Gastrocnemius medialis (tissue), 4 donors: ENCODE measurements around the gene LONP2. TPM values are rescaled to one million over a fixed set of nuclear protein-coding genes. Genes with fewer than 3 reads are reported as not detected.

Experiments
- ATAC-seq, 2 donors: fragments of 150-250 bp; one replicate each; pipeline ENCODE4 v1.9.1; 2016
- DNase-seq, 2 donors: peaks; one replicate each; pipeline ENCODE4 v3.0.0-alpha.2; 2019
- H3K27ac ChIP-seq, 4 donors: fragments of 200-600 bp; sonication (generic); 1 replicate in 1 of 4; 2 replicates in 3 of 4; pipeline ENCODE4 v1.5.1; 2016 to 2018; ENCODE audit warnings: mild to moderate bottlenecking in 2 of 4, moderate library complexity in 1 of 4
- H3K27me3 ChIP-seq, 3 donors: fragments of 200-600 bp; sonication (generic) in 2 of 3; 1 replicate in 1 of 3; 2 replicates in 2 of 3; pipeline versions ENCODE4 v1.5.1 to v1.6.0; 2016 to 2019; ENCODE audit warnings: mild to moderate bottlenecking in 1 of 3, moderate library complexity in 1 of 3
- H3K36me3 ChIP-seq, 2 donors: fragments of 200-600 bp; sonication (generic) in 1 of 2; one replicate each; pipeline ENCODE4 v1.5.1; 2017 to 2018
- H3K4me1 ChIP-seq, 2 donors: fragments of 200-600 bp; sonication (generic) in 1 of 2; one replicate each; pipeline ENCODE4 v1.5.1; 2016 to 2017; ENCODE audit warnings: mild to moderate bottlenecking in 2 of 2
- H3K4me3 ChIP-seq, 4 donors: fragments of 200-600 bp; sonication (generic) in 3 of 4; 1 replicate in 1 of 4; 2 replicates in 3 of 4; pipeline ENCODE4 v1.5.1; 2016 to 2019; ENCODE audit warnings: mild to moderate bottlenecking in 2 of 4
- H3K9me3 ChIP-seq, 3 donors: fragments of 200-600 bp; sonication (generic) in 2 of 3; 1 replicate in 1 of 3; 2 replicates in 2 of 3; pipeline ENCODE4 v1.5.1; 2016 to 2019
- POLR2A ChIP-seq, 2 donors: fragments of 450-650 bp; IDR thresholded peaks; one replicate each; pipeline ENCODE4 v1.6.1; 2017; ENCODE audit warnings: antibody characterized with exemption in 2 of 2, mild to moderate bottlenecking in 2 of 2, moderate library complexity in 2 of 2
- in situ Hi-C, 4 donors: fragments of 200-750 bp; cut with MboI; loops; one replicate each; pipeline versions ENCODE4 v1.15.0 to v1.8.0; 2017; ENCODE audit warnings: low sequenced_read_pairs in 4 of 4
- intact Hi-C: fragments of 100-400 bp; cut with DNase I; formaldehyde crosslinking; loops from one replicate; pipeline ENCODE4 v1.15.1; 2023; ENCODE audit warnings: low total_unique reads
- total RNA-seq, 4 donors: library from RNA; depleted of rRNA; stranded (reverse); fragments of >200 nt; gene quantifications; one replicate each; pipeline versions ENCODE4 v1.1.0 to v1.2.3, GENCODE V29; 2016
- TF ChIP-seq, protein P1 (sequence below), 5 experiments: fragments of 450-650 bp in 3 of 5; fragments of 200-600 bp in 2 of 5; sonication (generic) in 2 of 5; IDR thresholded peaks in 4 of 5; conservative IDR thresholded peaks in 1 of 5; 1 replicate in 4 of 5; 2 replicates in 1 of 5; pipeline ENCODE4 v1.5.1; 2016 to 2019; ENCODE audit warnings: antibody characterized with exemption in 5 of 5, mild to moderate bottlenecking in 3 of 5, moderate library complexity in 3 of 5

Gene LONP2
- total RNA-seq, 4 donors from 2014 or later = 33.8 to 45.2 (median 42.4) TPM

DNA sequence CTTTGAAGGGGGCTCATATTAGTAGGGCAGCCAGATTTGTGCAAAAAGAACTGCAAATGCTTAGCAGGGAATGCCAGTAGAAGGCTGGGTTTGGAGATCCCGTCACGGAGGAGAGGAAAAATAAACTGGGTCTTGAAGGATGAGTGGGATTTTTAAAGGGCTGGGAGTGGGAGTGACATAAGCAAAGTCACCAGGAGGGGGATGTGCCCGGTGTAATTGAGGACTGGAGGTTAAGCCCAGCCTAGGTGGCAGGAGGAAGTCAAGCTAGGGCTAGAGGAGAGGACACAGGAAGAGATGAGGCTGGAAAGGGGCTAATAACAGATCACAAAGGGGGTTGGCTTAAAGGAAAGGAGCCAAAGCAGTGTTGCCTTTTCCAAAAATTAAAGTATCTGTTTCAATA lies 23.2 kb upstream of the LONP2 start:
- Histone ChIP-seq H3K36me3 (no peaks in the 10 kb centered on the region), H3K4me1 (no peaks in the 10 kb centered on the region), H3K27ac (no peak overlapping the region), H3K27me3 (no peaks in the 10 kb centered on the region), H3K9me3 (no peaks in the 10 kb centered on the region), H3K4me3 (no peak overlapping the region)
- ATAC-seq = no peak
- TF ChIP-seq POLR2A (IDR thresholded peaks at IDR 0.05) = no peak
- TF ChIP-seq, protein P1, sequence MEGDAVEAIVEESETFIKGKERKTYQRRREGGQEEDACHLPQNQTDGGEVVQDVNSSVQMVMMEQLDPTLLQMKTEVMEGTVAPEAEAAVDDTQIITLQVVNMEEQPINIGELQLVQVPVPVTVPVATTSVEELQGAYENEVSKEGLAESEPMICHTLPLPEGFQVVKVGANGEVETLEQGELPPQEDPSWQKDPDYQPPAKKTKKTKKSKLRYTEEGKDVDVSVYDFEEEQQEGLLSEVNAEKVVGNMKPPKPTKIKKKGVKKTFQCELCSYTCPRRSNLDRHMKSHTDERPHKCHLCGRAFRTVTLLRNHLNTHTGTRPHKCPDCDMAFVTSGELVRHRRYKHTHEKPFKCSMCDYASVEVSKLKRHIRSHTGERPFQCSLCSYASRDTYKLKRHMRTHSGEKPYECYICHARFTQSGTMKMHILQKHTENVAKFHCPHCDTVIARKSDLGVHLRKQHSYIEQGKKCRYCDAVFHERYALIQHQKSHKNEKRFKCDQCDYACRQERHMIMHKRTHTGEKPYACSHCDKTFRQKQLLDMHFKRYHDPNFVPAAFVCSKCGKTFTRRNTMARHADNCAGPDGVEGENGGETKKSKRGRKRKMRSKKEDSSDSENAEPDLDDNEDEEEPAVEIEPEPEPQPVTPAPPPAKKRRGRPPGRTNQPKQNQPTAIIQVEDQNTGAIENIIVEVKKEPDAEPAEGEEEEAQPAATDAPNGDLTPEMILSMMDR (IDR thresholded peaks at IDR 0.05 in 4 of 5, conservative IDR thresholded peaks at IDR 0.05 in 1 of 5) = no peak
- intact Hi-C loops (no loop called here), in situ Hi-C loops (no loop called here)
- no peak for DNase-seq

DNA sequence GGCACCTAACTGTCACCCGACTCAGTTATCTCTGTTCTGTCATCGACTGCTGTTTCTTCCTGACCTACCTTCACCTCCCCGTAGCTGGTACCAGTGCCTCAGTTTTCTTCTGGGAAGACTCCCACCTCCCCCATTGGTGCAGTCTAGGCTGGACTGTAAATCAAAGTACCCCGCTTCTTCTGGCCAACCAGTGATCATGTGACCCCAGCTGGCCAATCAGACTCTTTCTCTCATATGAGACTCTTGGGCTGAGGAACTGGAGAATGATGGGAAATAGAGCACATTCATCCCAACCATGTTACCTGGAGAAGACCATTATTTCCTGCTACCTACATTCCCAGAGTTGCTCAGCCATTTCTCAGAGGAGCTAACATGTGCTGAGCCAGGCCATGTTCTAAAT lies 20.6 kb upstream of the LONP2 start:
- Histone ChIP-seq H3K27me3 (no peaks in the 10 kb centered on the region), H3K9me3 (no peaks in the 10 kb centered on the region), H3K4me1 (no peaks in the 10 kb centered on the region), H3K36me3 (no peaks in the 10 kb centered on the region), H3K27ac (no peak overlapping the region), H3K4me3 (no peak overlapping the region)
- intact Hi-C loops = no loop called here
- DNase-seq (no peak), ATAC-seq (no peak)
- TF ChIP-seq, protein P1 (IDR thresholded peaks at IDR 0.05 in 4 of 5, conservative IDR thresholded peaks at IDR 0.05 in 1 of 5) = no peak
- no peak for TF ChIP-seq POLR2A (IDR thresholded peaks at IDR 0.05)
- in situ Hi-C loops = no loop called here

DNA sequence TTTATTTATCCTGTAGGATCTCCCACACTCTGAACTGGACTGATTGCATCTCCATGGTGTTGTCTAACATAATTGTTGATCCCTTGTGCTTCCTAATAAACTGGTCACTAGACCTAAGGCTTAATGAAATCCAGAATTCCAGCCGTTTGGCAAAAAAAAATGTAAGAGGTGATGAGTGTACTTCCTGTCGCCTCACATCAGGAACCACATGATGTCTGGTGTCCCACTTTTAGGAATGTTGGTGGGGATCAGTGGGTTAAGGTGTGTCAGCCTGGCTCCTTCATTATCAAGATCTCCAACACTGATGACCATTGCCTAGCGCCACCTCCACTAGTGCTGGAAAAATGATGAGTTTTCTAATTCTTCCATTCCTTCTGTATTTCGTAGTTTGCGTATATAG lies 18.6 kb upstream of the LONP2 start:
- Histone ChIP-seq H3K36me3 (no peaks in the 10 kb centered on the region), H3K4me1 (no peaks in the 10 kb centered on the region), H3K27me3 (no peaks in the 10 kb centered on the region), H3K9me3 (no peaks in the 10 kb centered on the region), H3K4me3 (no peak overlapping the region), H3K27ac (no peak overlapping the region)
- ATAC-seq (no peak), DNase-seq (no peak)
- in situ Hi-C loops = loop anchor here in 1 of 4 donors (25.0 kb wide), 1 partner anchor 312 kb away; no protein-coding TSS in a partner anchor
- TF ChIP-seq, protein P1 (IDR thresholded peaks at IDR 0.05 in 4 of 5, conservative IDR thresholded peaks at IDR 0.05 in 1 of 5) = no peak
- TF ChIP-seq POLR2A (IDR thresholded peaks at IDR 0.05) = no peak
- intact Hi-C loops = no loop called here

DNA sequence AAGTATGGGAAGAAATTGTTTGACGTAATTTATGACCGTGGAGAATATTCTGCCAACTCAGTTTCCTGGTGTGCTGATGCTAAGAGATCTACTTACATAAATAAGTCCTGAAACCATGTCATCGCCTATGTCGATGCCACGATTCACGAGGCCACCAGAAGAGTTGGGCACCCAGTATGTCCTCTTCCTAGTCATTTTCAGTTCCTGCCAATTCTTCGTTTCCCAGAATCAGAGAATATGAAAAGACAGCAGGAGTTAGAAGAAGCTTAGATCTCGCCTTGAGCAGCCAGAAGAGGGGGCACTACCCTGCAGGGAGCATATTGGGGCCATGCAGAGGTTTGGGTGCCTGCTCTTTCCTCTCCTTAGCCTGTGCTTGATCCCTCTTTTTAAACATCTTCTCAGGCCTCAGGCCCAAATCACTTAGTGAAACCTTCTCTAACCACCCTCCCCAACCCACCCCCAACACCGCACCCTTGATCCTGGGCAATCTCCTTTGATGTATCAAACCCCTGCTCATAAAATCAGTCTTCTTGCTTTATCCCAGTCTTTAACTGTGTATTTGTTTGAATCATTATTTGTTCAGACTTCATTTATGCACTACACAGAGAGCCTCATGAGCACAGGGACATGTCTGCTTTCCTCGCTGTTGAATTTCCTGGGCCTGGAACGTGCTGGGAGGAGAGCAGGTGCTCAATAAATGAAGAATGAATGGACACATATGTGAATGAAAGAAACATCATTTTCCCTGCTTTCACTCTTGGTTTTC lies 12.2 kb upstream of the LONP2 start:
- in situ Hi-C loops = loop anchor here in 2 of 4 donors (10.0 to 25.0 kb wide), 2 partner anchors 305 to 393 kb away; no protein-coding TSS in a partner anchor
- Histone ChIP-seq H3K4me1 (no peaks in the 10 kb centered on the region), H3K27ac (no peak overlapping the region), H3K27me3 (no peaks in the 10 kb centered on the region), H3K9me3 (no peaks in the 10 kb centered on the region), H3K4me3 (no peak overlapping the region), H3K36me3 (no peaks in the 10 kb centered on the region)
- DNase-seq (no peak), ATAC-seq (no peak)
- TF ChIP-seq, protein P1 (IDR thresholded peaks at IDR 0.05 in 4 of 5, conservative IDR thresholded peaks at IDR 0.05 in 1 of 5) = no peak
- TF ChIP-seq POLR2A (IDR thresholded peaks at IDR 0.05) = no peak
- intact Hi-C loops = no loop called here
